A549 treated with AZD9567 at 1 μM for 4 hours (cell line): Measurements from ENCODE around the gene PAFAH2. TPM values are rescaled to one million over a fixed set of nuclear protein-coding genes. Genes with fewer than 3 reads are reported as not detected.

Experiments used
- total RNA-seq: library from RNA; stranded (reverse); fragments of 200-300 nt; extraction: Qiagen RNA extraction; gene quantifications from 5 replicates; pipeline ENCODE4 v1.2.3, GENCODE V29; 2022; ENCODE audit not compliant: insufficient read depth

Gene PAFAH2
- total RNA-seq, result 6.4 to 9.0 TPM (median 6.6 TPM) in 5 replicates

GRCh38 chr1:25997828-25998761 is at the start of gene PAFAH2:
PAFAH2 (minus strand) TSS chr1:25998063; CDS start chr1:25990816, 7,247 bp downstream.

GRCh38 chr1:26045722-26046245 is 47.9 kb upstream of the PAFAH2 start, which contains the start of gene SLC30A2:
SLC30A2 (minus strand) TSS chr1:26046118; CDS start chr1:26045896, 222 bp downstream.

GRCh38 chr1:26021647-26022403 is 24.0 kb upstream of the PAFAH2 start, which contains the start of gene EXTL1:
EXTL1 (plus strand) TSS chr1:26021775; CDS start chr1:26022647, 872 bp downstream.

Other genes with a start within 250 kb of the PAFAH2 start
- gene SELENON, start 197.9 kb downstream of the PAFAH2 start, total RNA-seq, result 58.3 to 62.7 TPM (median 60.2 TPM) in 5 replicates
- 13.9 to 24.9 TPM (median 22.8 TPM) in 5 replicates for gene MTFR1L, start 178.1 kb downstream of the PAFAH2 start, total RNA-seq
- 8.2 to 9.1 TPM (median 8.7 TPM) in 5 replicates for gene AUNIP, start 138.6 kb downstream of the PAFAH2 start, total RNA-seq
- 4.3 to 5.8 TPM (median 5.4 TPM) in 5 replicates for gene PAQR7, start 122.4 kb downstream of the PAFAH2 start, total RNA-seq
- 127 to 228 TPM (median 213 TPM) in 5 replicates for gene STMN1, start 91.6 kb downstream of the PAFAH2 start, total RNA-seq
- not detected in 5 replicates for gene EXTL1, start 23.7 kb upstream of the PAFAH2 start, total RNA-seq
- 0.11 to 0.29 TPM (median 0.21 TPM) in 4 of 5 replicates, not detected in the other for gene SLC30A2, start 48.1 kb upstream of the PAFAH2 start, total RNA-seq
- 0.77 to 1.5 TPM (median 0.94 TPM) in 5 replicates for gene TRIM63, start 69.6 kb upstream of the PAFAH2 start, total RNA-seq
- 1.4 to 2.3 TPM (median 1.8 TPM) in 5 replicates for gene PDIK1L, start 113.8 kb upstream of the PAFAH2 start, total RNA-seq
- gene FAM110D, start 161.0 kb upstream of the PAFAH2 start, total RNA-seq, result 0.03 TPM in 2 of 5 replicates, not detected in the others
- gene C1orf232, start 170.9 kb upstream of the PAFAH2 start, total RNA-seq, result not detected in 5 replicates
- 54.3 to 72.6 TPM (median 62.2 TPM) in 5 replicates for gene ZNF593, start 171.8 kb upstream of the PAFAH2 start, total RNA-seq
- gene ZNF593OS, start 173.8 kb upstream of the PAFAH2 start, total RNA-seq, result 0.37 to 1.1 TPM (median 0.47 TPM) in 4 of 5 replicates, not detected in the other
- gene CNKSR1, start 179.4 kb upstream of the PAFAH2 start, total RNA-seq, result 0.15 to 0.43 TPM (median 0.23 TPM) in 4 of 5 replicates, not detected in the other
- gene CATSPER4, start 192.5 kb upstream of the PAFAH2 start, total RNA-seq, result not detected in 5 replicates
- gene CEP85, start 236.1 kb upstream of the PAFAH2 start, total RNA-seq, result 10.7 to 14.9 TPM (median 14.5 TPM) in 5 replicates